IgD-negative memory B cell (primary cell): ENCODE results near the gene IGIP. TPM values are rescaled to one million over a fixed set of nuclear protein-coding genes. Genes with fewer than 3 reads are reported as not detected.

ENCODE experiments used
- H3K27ac Mint-ChIP-seq, 3 donors: one replicate each; pipeline ENCODE4 v1.8.0; 2020 to 2022; ENCODE audit warnings: mild to moderate bottlenecking in 3 of 3, mixed read lengths in 3 of 3, moderate library complexity in 1 of 3
- H3K27me3 Mint-ChIP-seq: one replicate; pipeline ENCODE4 v1.8.0; 2021; ENCODE audit warnings: mixed read lengths
- H3K36me3 Mint-ChIP-seq: one replicate; pipeline ENCODE4 v1.8.0; 2020; ENCODE audit warnings: mild to moderate bottlenecking, mixed read lengths
- H3K4me1 Mint-ChIP-seq, 3 donors: one replicate each; pipeline ENCODE4 v1.8.0; 2020 to 2022; ENCODE audit warnings: mixed read lengths in 3 of 3, mild to moderate bottlenecking in 1 of 3
- H3K4me3 Mint-ChIP-seq, 4 donors: one replicate each; pipeline ENCODE4 v1.8.0; 2020 to 2022; ENCODE audit warnings: mild to moderate bottlenecking in 4 of 4, mixed read lengths in 4 of 4, moderate library complexity in 3 of 4
- H3K9me3 Mint-ChIP-seq, 3 donors: one replicate each; pipeline ENCODE4 v1.8.0; 2020 to 2021; ENCODE audit warnings: mixed read lengths in 3 of 3, mild to moderate bottlenecking in 1 of 3
- polyA plus RNA-seq: library from polyadenylated mRNA; unstranded; fragments of 300-500 nt; fragmentation: Illumina TruSeq; gene quantifications from one replicate; pipeline ENCODE4 v1.2.3, GENCODE V29; 2021

The IGIP gene
- polyA plus RNA-seq, 1 donor from 2014 or later, result 0.36 TPM

DNA sequence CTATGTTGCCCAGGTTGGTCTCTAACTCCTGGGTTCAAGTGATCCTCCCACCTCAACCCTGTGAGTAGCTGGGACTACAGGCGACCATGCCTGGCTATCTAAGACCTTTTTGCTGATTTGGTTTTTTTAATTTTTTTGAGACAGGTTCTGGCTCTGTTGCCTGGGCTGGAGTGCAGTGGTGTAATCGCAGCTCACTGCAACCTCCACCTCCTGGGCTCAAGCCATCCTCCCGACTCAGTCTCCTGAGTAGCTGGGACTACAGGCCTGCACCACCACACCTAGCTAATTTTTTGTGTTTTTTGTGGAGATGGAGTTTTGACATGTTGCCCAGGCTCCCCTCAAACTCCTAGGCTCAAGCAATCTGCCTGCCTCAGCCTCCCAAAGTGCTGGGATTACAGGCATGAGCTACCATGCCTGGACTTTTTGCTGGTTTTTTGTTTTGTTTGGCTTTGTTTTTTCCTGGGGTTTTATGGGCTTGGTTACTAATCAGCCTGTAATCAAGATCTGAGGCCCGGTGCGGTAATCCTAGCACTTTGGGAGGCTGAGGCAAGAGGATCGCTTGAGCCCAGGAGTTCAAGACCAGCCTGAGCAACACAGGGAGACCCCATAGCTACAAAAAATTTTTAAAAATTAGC, 52.9 kb downstream of the IGIP start:
- no peaks in the 10 kb centered on the region for H3K27me3 Mint-ChIP-seq
- H3K4me1 Mint-ChIP-seq, result peaks cover 10 to 18% (median 10%) of the 10 kb centered on the region in 3 donors
- no peaks in the 10 kb centered on the region for H3K9me3 Mint-ChIP-seq
- H3K4me3 Mint-ChIP-seq, result no peak overlapping the region
- peaks cover 2% of the 10 kb centered on the region for H3K36me3 Mint-ChIP-seq
- H3K27ac Mint-ChIP-seq, result no peak overlapping the region

Other genes starting within 250 kb of the IGIP start
- gene NRG2, start 82.6 kb upstream of the IGIP start, polyA plus RNA-seq, result not detected
- 3.3 TPM for gene PURA, start 11.8 kb upstream of the IGIP start, polyA plus RNA-seq
- 21.3 TPM for gene CYSTM1, start 49.3 kb downstream of the IGIP start, polyA plus RNA-seq
- 122 TPM for gene PFDN1, start 177.2 kb downstream of the IGIP start, polyA plus RNA-seq
- 0.83 TPM for gene HBEGF, start 220.7 kb downstream of the IGIP start, polyA plus RNA-seq
- not detected for gene SLC4A9, start 234.3 kb downstream of the IGIP start, polyA plus RNA-seq